ENCODE data around the gene CDC42BPB. TPM values are rescaled to one million over a fixed set of nuclear protein-coding genes. Genes with fewer than 3 reads are reported as not detected.

CDC42BPB gene
- polyA plus RNA-seq, 3 donors from 2014 or later: not detected

- DNase-seq: no peak
- Mint-ChIP-seq H3K27ac (no peak overlapping the region), H3K36me3 (peaks cover 5 to 15% (median 9%) of the 10 kb centered on the region in 3 donors), H3K4me1 (no peaks in the 10 kb centered on the region), H3K9me3 (peaks cover 4 to 17% (median 12%) of the 10 kb centered on the region in 6 donors), H3K27me3 (ENCODE audit: low read depth in 3 of 3) (peaks cover 0 to 6% (median 4%) of the 10 kb centered on the region in 3 donors), H3K4me3 (no peak overlapping the region)
Measured at GRCh38 chr14:102985665-102986064, 71.7 kb downstream of the CDC42BPB start.

- Mint-ChIP-seq H3K4me3 (no peak overlapping the region), H3K4me1 (no peaks in the 10 kb centered on the region), H3K36me3 (peaks cover 5 to 15% (median 9%) of the 10 kb centered on the region in 3 donors), H3K27ac (no peak overlapping the region), H3K9me3 (peaks cover 4 to 17% (median 12%) of the 10 kb centered on the region in 6 donors), H3K27me3 (ENCODE audit: low read depth in 3 of 3) (peaks cover 0 to 4% (median 4%) of the 10 kb centered on the region in 3 donors)
- DNase-seq: no peak
Measured at GRCh38 chr14:102984336-102985102, 72.8 kb downstream of the CDC42BPB start.

- H3K36me3 Mint-ChIP-seq: peaks cover 5 to 12% (median 8%) of the 10 kb centered on the region in 3 donors
- DNase-seq: no peak
- H3K27me3 Mint-ChIP-seq (ENCODE audit: low read depth in 3 of 3): peaks cover 0 to 4% (median 4%) of the 10 kb centered on the region in 3 donors
- H3K27ac Mint-ChIP-seq: no peak overlapping the region
- no peaks in the 10 kb centered on the region for H3K4me1 Mint-ChIP-seq
- H3K9me3 Mint-ChIP-seq: peaks cover 4 to 15% (median 10%) of the 10 kb centered on the region in 6 donors
- H3K4me3 Mint-ChIP-seq: no peak overlapping the region
Measured at GRCh38 chr14:102983496-102983895, 73.9 kb downstream of the CDC42BPB start.

- Mint-ChIP-seq H3K36me3 (peaks cover 3 to 7% (median 3%) of the 10 kb centered on the region in 3 donors), H3K4me3 (no peak overlapping the region), H3K27me3 (ENCODE audit: low read depth in 3 of 3) (peaks cover 0 to 4% (median 4%) of the 10 kb centered on the region in 3 donors), H3K9me3 (peaks cover 3 to 10% (median 6%) of the 10 kb centered on the region in 6 donors), H3K4me1 (no peaks in the 10 kb centered on the region), H3K27ac (no peak overlapping the region)
- DNase-seq: no peak
Measured at GRCh38 chr14:102982852-102983470, 74.4 kb downstream of the CDC42BPB start.

GRCh38 chr14:102980409-102980810, 76.9 kb downstream of the CDC42BPB start:
- no peak overlapping the region for H3K27ac Mint-ChIP-seq

GRCh38 chr14:102979406-102979805, 77.9 kb downstream of the CDC42BPB start:
- DNase-seq: no peak
- Mint-ChIP-seq H3K27me3 (ENCODE audit: low read depth in 3 of 3) (peaks cover 0 to 2% (median 1%) of the 10 kb centered on the region in 3 donors), H3K4me3 (no peak overlapping the region), H3K4me1 (no peaks in the 10 kb centered on the region), H3K36me3 (no peaks in the 10 kb centered on the region), H3K27ac (no peak overlapping the region), H3K9me3 (no peaks in the 10 kb centered on the region)

More at GRCh38 chr14:102980409-102980810, 76.9 kb downstream of the CDC42BPB start:
- Mint-ChIP-seq H3K4me3 (no peak overlapping the region), H3K9me3 (no peaks in the 10 kb centered on the region), H3K4me1 (no peaks in the 10 kb centered on the region), H3K27me3 (ENCODE audit: low read depth in 3 of 3) (peaks cover 0 to 4% (median 1%) of the 10 kb centered on the region in 3 donors), H3K36me3 (no peaks in the 10 kb centered on the region)
- no peak for DNase-seq

- no peak overlapping the region for H3K4me3 Mint-ChIP-seq
- no peak overlapping the region for H3K27ac Mint-ChIP-seq
- no peak for DNase-seq
- no peaks in the 10 kb centered on the region for H3K9me3 Mint-ChIP-seq
- no peaks in the 10 kb centered on the region for H3K36me3 Mint-ChIP-seq
- peaks cover 0 to 3% (median 0%) of the 10 kb centered on the region in 3 donors for H3K27me3 Mint-ChIP-seq (ENCODE audit: low read depth in 3 of 3)
- H3K4me1 Mint-ChIP-seq: no peaks in the 10 kb centered on the region
Measured at GRCh38 chr14:102977475-102977874, 79.9 kb downstream of the CDC42BPB start.

GRCh38 chr14:102975662-102976061, 81.7 kb downstream of the CDC42BPB start:
- H3K9me3 Mint-ChIP-seq: no peaks in the 10 kb centered on the region
- H3K27me3 Mint-ChIP-seq (ENCODE audit: low read depth in 3 of 3): peaks cover 0 to 6% (median 0%) of the 10 kb centered on the region in 3 donors
- H3K4me1 Mint-ChIP-seq: no peaks in the 10 kb centered on the region
- no peaks in the 10 kb centered on the region for H3K36me3 Mint-ChIP-seq
- no peak for DNase-seq
- H3K4me3 Mint-ChIP-seq: no peak overlapping the region
- no peak overlapping the region for H3K27ac Mint-ChIP-seq

- Mint-ChIP-seq H3K9me3 (no peaks in the 10 kb centered on the region), H3K27me3 (ENCODE audit: low read depth in 3 of 3) (peaks cover 0 to 6% (median 0%) of the 10 kb centered on the region in 3 donors), H3K36me3 (no peaks in the 10 kb centered on the region), H3K4me3 (no peak overlapping the region), H3K4me1 (no peaks in the 10 kb centered on the region), H3K27ac (no peak overlapping the region)
- DNase-seq: no peak
Measured at GRCh38 chr14:102973706-102974285, 83.6 kb downstream of the CDC42BPB start.

- H3K4me3 Mint-ChIP-seq: no peak overlapping the region
- no peak overlapping the region for H3K27ac Mint-ChIP-seq
- peaks cover 0 to 6% (median 0%) of the 10 kb centered on the region in 3 donors for H3K27me3 Mint-ChIP-seq (ENCODE audit: low read depth in 3 of 3)
- H3K4me1 Mint-ChIP-seq: no peaks in the 10 kb centered on the region
- no peak for DNase-seq
- H3K36me3 Mint-ChIP-seq: no peaks in the 10 kb centered on the region
- H3K9me3 Mint-ChIP-seq: no peaks in the 10 kb centered on the region
Measured at GRCh38 chr14:102971836-102972606, 85.3 kb downstream of the CDC42BPB start.

GRCh38 chr14:102971314-102971713, 86.0 kb downstream of the CDC42BPB start:
- Mint-ChIP-seq H3K4me1 (no peaks in the 10 kb centered on the region), H3K9me3 (no peaks in the 10 kb centered on the region), H3K4me3 (no peak overlapping the region)

GRCh38 chr14:102970496-102970895, 86.9 kb downstream of the CDC42BPB start:
- no peak for DNase-seq
- H3K27me3 Mint-ChIP-seq (ENCODE audit: low read depth in 3 of 3): peaks cover 0 to 6% (median 0%) of the 10 kb centered on the region in 3 donors
- H3K4me1 Mint-ChIP-seq: no peaks in the 10 kb centered on the region
- H3K9me3 Mint-ChIP-seq: no peaks in the 10 kb centered on the region
- no peak overlapping the region for H3K4me3 Mint-ChIP-seq
- no peak overlapping the region for H3K27ac Mint-ChIP-seq
- no peaks in the 10 kb centered on the region for H3K36me3 Mint-ChIP-seq

More at GRCh38 chr14:102971314-102971713, 86.0 kb downstream of the CDC42BPB start:
- H3K36me3 Mint-ChIP-seq: no peaks in the 10 kb centered on the region
- H3K27me3 Mint-ChIP-seq (ENCODE audit: low read depth in 3 of 3): peaks cover 0 to 6% (median 0%) of the 10 kb centered on the region in 3 donors
- H3K27ac Mint-ChIP-seq: no peak overlapping the region
- DNase-seq: no peak

GRCh38 chr14:102969901-102970300, 87.4 kb downstream of the CDC42BPB start:
- H3K36me3 Mint-ChIP-seq: no peaks in the 10 kb centered on the region
- H3K4me1 Mint-ChIP-seq: no peaks in the 10 kb centered on the region
- H3K27ac Mint-ChIP-seq: no peak overlapping the region
- H3K4me3 Mint-ChIP-seq: no peak overlapping the region
- H3K9me3 Mint-ChIP-seq: no peaks in the 10 kb centered on the region
- peaks cover 0 to 6% (median 0%) of the 10 kb centered on the region in 3 donors for H3K27me3 Mint-ChIP-seq (ENCODE audit: low read depth in 3 of 3)
- DNase-seq: no peak
